ENCODE data around the gene GUCA1A.

DNA sequence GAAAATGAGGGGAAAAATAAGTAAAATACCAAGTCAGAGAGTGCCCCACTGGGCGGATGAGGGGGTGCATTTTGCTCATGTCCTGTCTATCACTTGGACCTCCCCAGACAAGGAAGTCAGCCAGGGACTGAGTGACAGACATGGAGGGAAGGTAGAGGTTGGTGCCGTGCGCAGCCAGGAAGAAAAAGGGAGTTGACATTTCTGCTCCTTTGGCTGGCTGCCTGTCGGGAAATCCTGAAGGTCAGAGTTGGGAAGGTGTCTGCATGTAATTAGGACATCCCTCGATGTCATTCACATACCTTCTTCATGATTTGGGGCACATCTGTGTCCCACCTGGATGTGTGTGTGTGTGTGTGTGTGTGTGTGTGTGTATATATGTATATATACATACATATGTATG is 8.9 kb downstream of the GUCA1A start:
- TF ChIP-seq, protein P1, sequence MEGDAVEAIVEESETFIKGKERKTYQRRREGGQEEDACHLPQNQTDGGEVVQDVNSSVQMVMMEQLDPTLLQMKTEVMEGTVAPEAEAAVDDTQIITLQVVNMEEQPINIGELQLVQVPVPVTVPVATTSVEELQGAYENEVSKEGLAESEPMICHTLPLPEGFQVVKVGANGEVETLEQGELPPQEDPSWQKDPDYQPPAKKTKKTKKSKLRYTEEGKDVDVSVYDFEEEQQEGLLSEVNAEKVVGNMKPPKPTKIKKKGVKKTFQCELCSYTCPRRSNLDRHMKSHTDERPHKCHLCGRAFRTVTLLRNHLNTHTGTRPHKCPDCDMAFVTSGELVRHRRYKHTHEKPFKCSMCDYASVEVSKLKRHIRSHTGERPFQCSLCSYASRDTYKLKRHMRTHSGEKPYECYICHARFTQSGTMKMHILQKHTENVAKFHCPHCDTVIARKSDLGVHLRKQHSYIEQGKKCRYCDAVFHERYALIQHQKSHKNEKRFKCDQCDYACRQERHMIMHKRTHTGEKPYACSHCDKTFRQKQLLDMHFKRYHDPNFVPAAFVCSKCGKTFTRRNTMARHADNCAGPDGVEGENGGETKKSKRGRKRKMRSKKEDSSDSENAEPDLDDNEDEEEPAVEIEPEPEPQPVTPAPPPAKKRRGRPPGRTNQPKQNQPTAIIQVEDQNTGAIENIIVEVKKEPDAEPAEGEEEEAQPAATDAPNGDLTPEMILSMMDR (IDR thresholded peaks at IDR 0.05), result no peak
- TF ChIP-seq POLR2A (IDR thresholded peaks at IDR 0.05) (no peak), POLR2AphosphoS5 (IDR thresholded peaks at IDR 0.05; ENCODE audit: insufficient read depth in 1 of 2, low read depth in 1 of 2) (no peak)

Measured in vagina (tissue), 2 donors.